ENCODE data around the gene GNLY.

- TF ChIP-seq, protein P1, sequence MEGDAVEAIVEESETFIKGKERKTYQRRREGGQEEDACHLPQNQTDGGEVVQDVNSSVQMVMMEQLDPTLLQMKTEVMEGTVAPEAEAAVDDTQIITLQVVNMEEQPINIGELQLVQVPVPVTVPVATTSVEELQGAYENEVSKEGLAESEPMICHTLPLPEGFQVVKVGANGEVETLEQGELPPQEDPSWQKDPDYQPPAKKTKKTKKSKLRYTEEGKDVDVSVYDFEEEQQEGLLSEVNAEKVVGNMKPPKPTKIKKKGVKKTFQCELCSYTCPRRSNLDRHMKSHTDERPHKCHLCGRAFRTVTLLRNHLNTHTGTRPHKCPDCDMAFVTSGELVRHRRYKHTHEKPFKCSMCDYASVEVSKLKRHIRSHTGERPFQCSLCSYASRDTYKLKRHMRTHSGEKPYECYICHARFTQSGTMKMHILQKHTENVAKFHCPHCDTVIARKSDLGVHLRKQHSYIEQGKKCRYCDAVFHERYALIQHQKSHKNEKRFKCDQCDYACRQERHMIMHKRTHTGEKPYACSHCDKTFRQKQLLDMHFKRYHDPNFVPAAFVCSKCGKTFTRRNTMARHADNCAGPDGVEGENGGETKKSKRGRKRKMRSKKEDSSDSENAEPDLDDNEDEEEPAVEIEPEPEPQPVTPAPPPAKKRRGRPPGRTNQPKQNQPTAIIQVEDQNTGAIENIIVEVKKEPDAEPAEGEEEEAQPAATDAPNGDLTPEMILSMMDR (IDR thresholded peaks at IDR 0.05) = no peak
- TF ChIP-seq REST (IDR thresholded peaks at IDR 0.05; ENCODE audit: low read depth, low read length) (no peak), NRF1 (IDR thresholded peaks at IDR 0.05; ENCODE audit: low read depth, low read length) (no peak), MXI1 (IDR thresholded peaks at IDR 0.05; ENCODE audit: low read depth, low read length) (no peak), TAF1 (IDR thresholded peaks at IDR 0.05; ENCODE audit: borderline replicate concordance, low read depth, low read length) (no peak), EZH2phosphoT487 (IDR thresholded peaks at IDR 0.05; ENCODE audit: borderline replicate concordance, low read depth) (no peak), POLR2AphosphoS5 (IDR thresholded peaks at IDR 0.05; ENCODE audit: low read depth, low read length) (no peak), SIN3A (IDR thresholded peaks at IDR 0.05; ENCODE audit: borderline replicate concordance, low read depth, low read length) (no peak), MAX (IDR thresholded peaks at IDR 0.05; ENCODE audit: low read depth) (no peak), IRF3 (IDR thresholded peaks at IDR 0.05; ENCODE audit: low read depth, low read length) (no peak), CHD2 (IDR thresholded peaks at IDR 0.05; ENCODE audit: low read length, partially characterized antibody) (no peak)
- TF ChIP-seq, protein P2, sequence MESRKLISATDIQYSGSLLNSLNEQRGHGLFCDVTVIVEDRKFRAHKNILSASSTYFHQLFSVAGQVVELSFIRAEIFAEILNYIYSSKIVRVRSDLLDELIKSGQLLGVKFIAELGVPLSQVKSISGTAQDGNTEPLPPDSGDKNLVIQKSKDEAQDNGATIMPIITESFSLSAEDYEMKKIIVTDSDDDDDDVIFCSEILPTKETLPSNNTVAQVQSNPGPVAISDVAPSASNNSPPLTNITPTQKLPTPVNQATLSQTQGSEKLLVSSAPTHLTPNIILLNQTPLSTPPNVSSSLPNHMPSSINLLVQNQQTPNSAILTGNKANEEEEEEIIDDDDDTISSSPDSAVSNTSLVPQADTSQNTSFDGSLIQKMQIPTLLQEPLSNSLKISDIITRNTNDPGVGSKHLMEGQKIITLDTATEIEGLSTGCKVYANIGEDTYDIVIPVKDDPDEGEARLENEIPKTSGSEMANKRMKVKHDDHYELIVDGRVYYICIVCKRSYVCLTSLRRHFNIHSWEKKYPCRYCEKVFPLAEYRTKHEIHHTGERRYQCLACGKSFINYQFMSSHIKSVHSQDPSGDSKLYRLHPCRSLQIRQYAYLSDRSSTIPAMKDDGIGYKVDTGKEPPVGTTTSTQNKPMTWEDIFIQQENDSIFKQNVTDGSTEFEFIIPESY (IDR thresholded peaks at IDR 0.05; ENCODE audit: borderline replicate concordance, low read depth) = no peak
Measured at GRCh38 chr2:85667561-85668008, 26.6 kb upstream of the GNLY start.
